Activated CD8-positive, alpha-beta memory T cell treated with anti-CD3 and anti-CD28 coated beads for 48 hours (primary cell): ENCODE measurements around the gene TBC1D32.
"Not testable (repeated sequence)": the region's sequence is repeated elsewhere in the genome, so short reads cannot be mapped to it uniquely, and the experiment has no call there.

Experiments used
- DNase-seq, 3 experiments: peaks; one replicate each; pipeline ENCODE4 v3.0.0-alpha.2; 2020; ENCODE audit warnings: low read depth in 2 of 3, low spot score in 2 of 3

TBC1D32 gene, protein sequence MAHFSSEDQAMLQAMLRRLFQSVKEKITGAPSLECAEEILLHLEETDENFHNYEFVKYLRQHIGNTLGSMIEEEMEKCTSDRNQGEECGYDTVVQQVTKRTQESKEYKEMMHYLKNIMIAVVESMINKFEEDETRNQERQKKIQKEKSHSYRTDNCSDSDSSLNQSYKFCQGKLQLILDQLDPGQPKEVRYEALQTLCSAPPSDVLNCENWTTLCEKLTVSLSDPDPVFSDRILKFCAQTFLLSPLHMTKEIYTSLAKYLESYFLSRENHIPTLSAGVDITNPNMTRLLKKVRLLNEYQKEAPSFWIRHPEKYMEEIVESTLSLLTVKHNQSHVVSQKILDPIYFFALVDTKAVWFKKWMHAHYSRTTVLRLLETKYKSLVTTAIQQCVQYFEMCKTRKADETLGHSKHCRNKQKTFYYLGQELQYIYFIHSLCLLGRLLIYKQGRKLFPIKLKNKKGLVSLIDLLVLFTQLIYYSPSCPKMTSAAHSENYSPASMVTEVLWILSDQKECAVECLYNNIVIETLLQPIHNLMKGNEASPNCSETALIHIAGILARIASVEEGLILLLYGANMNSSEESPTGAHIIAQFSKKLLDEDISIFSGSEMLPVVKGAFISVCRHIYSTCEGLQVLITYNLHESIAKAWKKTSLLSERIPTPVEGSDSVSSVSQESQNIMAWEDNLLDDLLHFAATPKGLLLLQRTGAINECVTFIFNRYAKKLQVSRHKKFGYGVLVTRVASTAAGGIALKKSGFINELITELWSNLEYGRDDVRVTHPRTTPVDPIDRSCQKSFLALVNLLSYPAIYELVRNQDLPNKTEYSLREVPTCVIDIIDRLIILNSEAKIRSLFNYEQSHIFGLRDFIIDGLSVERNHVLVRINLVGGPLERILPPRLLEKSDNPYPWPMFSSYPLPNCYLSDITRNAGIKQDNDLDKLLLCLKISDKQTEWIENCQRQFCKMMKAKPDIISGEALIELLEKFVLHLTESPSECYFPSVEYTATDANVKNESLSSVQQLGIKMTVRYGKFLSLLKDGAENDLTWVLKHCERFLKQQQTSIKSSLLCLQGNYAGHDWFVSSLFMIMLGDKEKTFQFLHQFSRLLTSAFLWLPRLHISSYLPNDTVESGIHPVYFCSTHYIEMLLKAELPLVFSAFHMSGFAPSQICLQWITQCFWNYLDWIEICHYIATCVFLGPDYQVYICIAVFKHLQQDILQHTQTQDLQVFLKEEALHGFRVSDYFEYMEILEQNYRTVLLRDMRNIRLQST

DNA sequence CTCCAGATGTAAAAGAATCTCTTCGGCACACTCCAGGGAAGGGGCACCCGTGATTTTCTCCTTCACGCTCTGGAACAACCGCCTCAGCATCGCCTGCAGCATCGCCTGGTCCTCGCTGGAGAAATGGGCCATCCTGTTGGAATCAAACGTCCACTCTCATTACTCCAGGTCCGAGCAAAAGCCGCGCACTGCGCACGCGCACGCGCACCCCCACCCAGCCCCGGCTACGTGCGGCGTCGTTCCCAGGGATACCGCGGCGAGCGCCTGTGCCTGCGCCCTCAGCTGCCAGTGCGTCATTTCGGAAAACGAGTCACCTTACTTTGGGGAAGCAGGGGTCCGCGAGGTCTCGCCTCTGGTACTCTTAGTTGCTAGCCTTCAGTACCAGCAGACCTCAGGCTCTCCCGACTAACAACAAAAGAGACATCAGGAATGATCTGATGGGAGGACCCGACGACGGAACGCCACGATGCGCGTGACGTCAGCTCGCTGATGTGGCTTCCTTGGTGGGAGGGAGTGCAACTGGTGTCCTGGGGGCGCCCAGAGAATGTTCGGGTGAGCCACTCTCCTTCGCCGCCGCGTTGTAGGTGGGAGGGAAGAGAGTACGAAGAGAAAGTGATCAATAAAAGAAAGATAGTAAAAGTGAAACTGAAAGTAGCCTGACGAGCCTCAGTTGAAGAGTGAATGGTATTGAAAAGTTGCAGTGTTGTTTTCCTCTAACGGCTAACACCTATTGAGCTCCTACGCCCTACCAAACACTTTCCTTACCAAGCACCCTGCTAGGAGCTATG lies at the start of gene TBC1D32:
TBC1D32 (minus strand) TSS at position 182 of the 788 bp plus-strand sequence; CDS start at position 132, 50 bp downstream.
- peak; percentile 77 to 79 (median 78) for DNase-seq

DNA sequence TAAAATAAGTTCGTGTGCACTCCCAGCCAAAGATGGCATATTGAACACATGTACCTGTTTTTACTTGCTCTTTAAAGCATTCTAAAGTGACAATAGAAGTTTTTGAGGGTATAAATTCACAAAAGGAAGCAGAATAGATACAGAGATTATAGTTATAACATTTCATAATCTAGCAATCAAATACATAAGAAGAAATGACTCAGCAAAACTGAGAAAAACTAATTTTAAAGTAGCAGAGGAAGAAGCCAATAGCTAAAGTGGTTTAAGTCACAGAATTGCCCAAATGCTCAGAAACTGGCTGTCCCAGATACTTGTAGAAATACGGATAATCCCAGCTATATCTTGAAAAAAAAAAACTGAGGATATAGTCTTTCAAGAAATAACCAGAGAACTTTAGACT lies 49.2 kb upstream of the TBC1D32 start:
- no peak for DNase-seq

DNA sequence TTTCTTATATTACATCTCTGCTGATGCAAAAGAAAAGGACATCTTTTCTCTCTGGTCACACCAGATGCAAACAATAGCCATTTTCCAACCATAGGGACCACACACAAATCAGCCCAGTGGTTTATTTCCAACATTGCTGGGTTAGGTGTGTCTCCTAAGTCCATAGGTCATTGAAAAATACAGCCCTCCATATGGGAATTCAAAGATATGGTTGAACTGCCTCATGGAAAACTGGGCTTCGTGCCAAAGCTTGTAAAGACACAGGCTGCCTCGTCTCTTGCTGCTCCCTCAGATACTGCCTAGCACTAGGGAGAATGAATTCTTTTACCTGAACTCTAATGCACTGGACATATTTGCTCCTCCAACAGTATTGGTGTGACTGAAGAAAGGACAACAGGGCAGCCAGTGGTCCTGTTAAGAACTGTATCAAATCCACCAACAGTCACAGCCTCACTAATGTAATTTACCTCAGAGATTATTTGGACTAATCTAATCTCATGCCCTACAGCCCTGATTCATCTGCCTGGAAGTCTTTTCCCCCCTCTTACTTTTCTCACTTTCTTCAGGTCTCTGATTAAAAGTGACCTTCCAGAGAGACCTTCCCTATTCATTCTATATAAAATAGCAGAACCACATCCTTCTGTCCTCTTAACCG lies 48.3 kb upstream of the TBC1D32 start:
- DNase-seq, result no peak

DNA sequence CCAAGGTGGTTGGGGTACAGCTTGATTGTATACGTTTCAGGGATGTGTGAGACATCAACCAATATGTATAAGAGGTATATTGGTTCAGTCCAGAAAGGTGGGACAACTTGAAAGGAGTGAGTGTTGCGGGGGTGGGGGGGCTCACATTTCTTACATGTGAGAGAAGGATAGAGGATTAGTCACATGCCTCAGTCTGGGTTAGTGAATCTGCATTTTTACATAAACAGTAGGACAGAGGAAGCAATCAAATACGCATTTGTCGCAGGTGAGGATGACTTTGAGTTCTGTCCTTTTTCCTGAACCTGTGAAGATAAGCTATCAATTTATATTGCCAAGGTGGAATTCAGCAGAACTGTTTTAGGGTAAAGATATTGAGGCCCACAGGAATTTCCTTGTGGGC lies 42.1 kb upstream of the TBC1D32 start:
- DNase-seq, result no peak

DNA sequence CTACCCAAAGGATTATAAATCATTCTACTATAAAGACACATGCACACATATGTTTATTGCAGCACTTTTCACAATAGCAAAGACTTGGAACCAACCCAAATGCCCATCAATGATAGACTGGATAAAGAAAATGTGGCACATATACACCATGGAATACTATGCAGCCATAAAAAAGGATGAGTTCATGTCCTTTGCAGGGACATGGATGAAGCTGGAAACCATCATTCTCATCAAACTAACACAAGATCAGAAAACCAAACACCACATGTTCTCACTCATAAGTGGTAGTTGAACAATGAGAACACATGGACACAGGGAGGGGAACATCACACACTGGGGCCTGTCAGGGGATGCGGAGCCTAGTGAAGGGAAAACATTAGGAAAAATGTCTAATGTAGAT lies 39.9 kb upstream of the TBC1D32 start:
- DNase-seq, result not testable (repeated sequence)

DNA sequence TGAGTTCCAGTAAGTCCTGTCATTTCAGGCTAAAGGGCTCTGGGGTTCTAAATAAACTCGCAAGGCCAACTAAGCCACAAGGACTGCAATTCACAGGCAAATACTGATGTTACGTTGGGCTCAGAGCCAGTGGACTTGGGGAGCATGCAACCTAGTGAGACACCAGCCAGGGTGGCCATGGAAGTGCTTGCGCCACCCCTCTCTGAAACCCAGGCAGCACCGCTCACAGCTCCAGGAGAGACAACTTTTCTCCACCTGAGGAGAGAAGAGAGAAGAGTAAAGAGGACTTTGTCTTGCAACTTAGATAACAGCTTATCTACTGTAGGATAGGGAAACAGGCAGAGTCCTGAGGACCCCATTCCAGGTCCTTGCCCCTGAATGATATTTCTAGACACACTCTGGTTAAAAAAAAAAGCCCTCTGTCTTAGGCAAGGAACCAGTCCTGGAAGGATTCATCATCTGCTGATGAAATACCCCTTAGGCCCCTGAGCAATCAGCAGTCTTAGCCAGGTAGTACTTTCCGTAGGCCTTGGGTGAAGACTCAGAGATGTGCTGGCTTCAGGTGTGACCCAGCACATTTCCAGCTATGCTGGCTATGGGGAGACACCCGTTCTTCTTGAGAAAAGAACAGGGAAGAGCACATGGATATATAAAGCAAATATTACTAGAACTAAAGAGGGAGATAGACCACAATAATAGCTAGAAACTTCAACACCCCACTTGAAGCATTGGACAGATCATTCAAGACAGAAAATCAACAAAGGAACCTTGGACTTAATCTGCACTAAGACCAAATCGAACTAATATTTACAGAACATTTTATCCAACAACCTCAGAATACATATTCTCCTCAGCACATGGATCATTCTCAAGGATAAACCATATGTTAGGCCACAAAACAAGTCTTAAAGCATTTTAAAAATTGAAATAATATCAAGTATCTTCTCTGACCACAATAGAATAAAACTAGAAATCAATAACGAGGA lies 31.5 kb upstream of the TBC1D32 start:
- DNase-seq, result no peak

DNA sequence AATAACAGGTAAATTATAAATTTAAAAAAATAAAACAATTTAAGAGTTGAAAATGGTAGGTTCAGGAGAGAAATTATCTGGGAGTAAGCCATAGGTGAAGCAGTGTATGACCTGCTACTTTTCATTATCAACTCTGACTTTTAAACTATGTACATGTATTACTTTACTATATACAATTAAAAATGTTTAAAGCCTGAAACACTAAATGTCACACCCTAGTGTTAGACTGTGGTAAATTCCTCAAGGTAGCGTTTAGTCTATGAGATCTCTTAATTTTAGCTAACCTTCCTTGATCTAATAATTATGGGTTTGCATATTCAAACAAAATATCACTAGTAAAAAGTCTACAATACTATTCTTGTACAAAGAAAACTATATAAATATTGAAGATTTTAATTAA lies 22.3 kb upstream of the TBC1D32 start:
- DNase-seq, result no peak

DNA sequence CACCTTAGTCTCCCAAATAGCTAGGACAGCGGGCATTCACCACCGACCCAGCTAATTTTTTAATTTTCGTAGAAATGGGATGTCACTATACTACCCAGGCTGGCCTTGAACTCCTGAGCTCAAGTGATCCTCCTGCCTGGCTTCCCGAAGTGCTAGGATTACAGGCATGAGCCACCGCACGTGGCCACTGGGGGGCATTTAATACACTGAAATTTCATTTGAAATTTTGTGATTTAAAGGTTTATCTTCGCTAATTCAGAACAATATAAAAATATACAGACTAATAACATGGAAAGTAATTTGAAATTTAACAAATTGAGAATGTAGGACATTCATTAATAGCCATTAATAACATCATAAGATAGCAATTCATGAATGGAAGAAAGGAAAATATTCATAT lies 20.5 kb upstream of the TBC1D32 start:
- DNase-seq, result no peak

DNA sequence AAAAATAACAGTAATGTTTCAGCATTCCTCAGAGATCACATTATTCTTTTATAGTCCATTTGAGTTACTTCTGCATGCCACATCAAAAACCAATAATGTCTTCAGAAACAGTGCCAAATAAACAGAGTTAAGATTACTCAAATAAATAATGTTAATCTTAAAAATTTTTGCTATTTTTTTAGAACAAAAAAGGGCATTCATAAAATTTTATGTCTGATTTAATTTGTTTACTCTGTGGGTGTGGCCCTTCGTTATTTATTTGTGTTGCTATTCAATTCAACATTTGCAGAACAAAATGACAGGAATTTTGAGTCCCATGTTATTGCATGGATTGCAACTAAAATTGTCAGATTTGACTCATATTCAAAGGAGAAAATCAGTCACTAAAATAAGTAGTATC lies 18.7 kb upstream of the TBC1D32 start:
- no peak for DNase-seq

DNA sequence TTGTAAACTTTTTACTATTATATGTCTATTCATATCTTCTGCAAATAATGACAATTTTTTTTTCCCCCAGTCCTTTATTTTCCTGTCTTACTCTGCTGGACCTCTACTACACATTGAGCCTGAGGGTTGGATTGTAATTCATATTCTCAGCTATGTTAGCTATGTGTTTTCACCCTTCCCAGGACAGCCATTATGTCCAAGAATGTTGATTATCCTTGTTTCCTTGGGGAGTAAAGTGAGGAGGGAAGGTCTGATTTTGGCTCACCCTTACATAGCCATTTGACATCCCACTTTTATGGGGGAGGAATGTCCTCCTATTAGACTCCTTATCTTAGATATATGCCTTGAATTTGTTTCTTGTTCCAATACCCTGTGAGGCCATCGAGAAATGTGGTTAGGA lies 17.6 kb upstream of the TBC1D32 start:
- no peak for DNase-seq

DNA sequence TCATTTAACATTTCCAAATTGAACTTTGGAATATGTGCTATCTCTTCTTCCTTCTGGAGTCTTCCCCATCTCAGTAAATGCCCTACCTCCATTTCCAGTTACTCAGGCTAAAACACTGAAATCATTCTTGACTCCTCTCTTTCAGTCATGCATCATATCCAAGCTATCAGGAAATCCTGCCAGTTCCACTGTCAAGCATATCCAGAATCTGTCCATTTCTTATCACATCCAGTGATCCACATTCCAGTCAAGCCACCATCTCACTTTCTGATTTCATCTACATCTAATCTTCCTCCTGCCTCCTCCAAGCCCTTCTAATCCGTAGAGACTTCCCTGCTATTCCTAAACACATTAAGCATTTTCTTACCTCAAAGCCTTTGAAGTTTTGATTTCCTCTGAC lies 15.3 kb upstream of the TBC1D32 start:
- no peak for DNase-seq

DNA sequence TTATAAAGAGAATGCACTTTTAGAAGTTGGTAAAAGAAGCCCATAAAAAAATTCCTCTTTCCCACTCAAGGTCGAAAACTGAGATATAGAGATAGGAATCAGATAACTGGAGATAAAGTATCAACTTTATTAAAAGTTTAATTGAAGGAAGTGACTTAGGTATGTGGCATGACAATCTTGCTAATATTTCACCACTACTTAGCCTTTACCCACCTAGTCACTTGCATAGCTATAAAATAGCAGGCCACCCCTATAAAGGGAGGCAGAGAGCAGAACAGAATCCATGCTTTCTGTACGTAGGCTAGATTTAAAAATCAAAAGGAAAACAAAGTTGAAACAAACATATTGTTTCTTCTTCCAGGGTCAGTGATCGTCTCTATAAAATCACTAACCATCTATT lies 13.2 kb upstream of the TBC1D32 start:
- no peak for DNase-seq

DNA sequence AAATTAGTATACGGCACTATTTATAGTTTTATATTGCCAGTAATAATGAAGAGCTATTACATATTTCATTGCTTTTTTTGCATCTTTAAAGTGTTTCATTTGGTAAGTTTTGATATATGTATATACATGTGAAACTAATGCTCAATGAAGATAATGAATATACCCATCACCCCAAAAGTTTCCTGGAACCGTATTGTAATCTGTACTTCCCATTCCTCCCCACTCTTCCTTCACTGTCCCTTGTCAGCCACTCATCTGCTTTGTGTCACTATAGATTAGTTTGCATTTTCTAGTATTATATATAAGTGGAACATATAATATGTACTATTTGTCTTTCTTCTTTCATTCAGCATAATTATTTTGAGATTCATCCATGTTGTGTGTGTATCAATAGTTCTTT lies 10.3 kb upstream of the TBC1D32 start:
- DNase-seq, result no peak

DNA sequence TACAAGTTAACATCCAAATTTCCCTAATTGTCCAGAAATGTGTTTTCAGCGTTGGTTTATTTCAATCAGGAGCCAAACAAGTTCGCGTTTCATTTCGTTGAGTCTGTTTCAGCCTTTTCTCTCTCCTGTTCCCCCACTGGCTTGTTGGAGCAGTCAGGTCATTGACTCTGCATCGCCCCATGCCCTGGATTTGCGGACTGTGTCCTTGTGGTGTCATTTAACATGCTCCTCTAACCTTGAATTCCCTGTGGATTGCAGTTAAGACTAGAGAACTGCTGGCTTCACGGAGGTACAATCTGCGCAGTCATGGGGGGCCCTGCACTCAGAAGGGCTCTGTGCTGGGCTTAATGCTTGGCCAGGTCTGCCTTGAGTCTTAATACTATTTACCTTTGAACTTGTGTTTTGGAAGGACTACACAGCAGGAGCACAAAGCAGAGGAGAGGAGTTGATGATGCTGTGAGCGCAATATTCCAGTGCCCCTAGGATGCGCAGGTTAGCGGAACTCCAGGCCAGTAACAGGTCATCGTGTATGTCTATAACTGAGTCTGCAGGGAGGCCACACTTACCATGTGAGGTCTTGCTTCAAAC lies 5.5 kb upstream of the TBC1D32 start:
- DNase-seq, result no peak

DNA sequence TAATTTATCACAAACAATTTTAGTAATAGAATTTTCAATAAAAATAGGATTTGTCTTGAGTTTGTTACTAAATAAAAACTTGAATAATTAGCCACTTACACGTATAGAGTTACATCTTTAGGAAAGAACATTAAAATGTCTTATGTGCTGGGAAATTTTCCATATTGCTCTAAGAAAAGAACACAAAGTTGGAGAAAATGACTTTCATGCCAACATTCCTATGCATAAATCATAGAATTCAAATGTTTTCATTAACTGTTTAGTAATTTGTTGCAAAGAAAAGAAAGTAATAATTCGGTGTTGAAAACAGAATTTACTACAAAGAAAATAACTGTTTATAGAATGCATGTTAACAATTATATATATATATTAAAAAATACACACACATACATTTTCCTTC lies 4.7 kb upstream of the TBC1D32 start:
- no peak for DNase-seq

DNA sequence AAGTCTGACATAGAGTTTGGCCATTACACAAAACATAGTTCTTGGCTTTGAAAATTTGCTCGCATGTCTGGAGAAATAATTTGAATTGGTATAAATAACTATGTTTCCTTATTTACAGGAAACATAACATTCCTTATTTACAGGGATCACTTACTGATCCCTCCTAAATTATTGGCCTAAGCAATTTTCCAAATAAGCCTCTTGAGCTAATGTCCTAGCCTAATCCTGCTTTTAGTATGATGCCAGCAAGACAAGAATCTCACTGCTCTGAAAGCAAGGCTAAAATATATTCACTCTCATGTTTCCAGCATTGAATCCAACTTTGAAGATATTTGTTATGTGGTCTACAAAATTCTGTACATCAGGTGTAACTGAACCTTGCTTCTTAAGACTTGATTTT lies 4.1 kb upstream of the TBC1D32 start:
- no peak for DNase-seq

DNA sequence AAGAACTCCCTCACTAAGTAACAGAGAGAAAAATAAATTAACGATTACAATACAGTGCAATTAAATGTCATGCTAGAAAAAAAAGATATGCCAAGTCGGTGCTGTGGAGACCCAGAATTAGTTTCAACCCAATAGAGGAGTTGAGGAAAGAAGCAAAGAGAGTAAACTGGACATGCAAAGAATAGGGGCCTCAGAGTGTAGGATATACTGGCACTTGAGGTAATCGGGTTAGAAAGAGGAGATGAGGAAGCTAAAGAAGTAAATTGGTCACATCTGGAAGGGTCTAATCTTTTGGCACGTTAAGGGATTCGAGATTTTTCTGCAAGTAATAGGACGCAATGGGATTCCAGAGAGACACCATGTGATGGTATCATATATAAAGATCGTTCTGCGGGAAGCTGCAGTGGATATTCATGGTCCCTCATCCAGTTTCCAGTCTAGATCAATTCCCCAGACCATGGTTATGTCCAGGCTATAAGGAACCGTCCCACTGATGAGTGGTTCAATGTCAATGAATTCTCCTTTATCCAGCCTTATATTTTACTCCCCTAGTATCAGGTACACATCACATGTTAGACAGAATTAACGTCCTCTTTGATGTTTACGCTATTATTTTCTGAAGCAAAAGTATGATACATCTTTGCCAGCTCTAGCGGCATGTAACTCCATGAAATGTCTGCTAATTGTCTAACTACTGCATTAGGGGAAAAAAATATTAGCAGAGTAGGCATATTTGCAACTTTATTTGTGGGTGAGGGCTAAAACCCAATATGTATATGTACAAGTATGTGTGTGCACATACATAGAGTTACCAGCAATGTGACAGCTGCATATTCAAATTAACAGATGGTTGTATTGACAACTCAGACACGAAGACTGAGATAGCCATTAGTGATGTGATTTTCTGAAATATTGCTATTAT lies 1.1 kb upstream of the TBC1D32 start:
- DNase-seq, result no peak

DNA sequence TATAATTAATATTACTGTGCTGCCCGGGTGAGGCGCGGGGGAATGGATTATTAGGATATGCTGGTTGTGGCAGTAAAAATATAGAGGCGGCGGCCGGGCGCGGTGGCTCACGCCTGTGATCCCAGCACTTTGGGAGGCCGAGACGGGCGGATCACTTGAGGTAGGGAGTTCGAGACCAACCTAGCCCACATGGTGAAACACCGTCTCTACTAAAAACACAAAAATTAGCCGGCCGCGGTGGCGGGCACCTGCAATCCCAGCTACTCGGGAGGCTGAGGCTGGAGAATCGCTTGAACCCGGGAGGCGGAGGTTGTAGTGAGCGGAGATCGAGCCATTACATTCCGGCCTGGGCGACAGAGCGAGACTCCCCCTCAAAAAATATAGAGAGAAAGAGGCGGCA lies 586 bp downstream of the TBC1D32 start:
- DNase-seq, result not testable (repeated sequence)
